ENCODE data around the gene SMIM14.

DNA sequence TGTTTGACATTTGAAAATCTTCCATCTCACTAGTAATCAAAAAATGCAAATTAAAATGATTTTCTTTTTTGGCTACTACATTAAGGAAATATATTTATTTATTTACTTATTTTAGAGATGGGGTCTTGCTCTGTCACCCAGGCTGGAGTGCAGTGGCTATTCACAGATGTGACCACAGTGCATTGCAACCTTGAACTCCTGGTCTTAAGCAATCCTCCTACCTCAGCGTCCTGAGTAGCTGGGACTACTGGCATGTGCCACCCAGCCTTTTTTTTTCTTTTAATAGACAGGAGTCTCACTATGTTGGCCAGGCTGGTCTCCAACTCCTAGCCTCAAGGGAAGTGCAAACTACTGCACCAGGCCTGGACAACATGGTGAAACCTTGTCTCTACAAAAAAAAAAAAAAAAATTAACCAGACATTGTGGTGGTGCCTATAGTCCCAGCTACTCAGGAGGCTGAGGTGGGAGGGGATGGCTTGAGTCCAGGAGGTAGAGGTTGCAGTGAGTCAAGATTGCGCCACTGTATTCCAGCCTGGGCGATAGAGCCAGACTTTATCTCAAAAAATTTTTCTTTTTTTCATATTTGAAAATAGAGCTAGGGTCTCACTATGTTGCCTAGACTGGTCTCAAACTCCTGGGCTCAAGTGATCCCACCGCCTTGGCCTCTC lies 4.4 kb upstream of the SMIM14 start:
- TF ChIP-seq, protein P1, sequence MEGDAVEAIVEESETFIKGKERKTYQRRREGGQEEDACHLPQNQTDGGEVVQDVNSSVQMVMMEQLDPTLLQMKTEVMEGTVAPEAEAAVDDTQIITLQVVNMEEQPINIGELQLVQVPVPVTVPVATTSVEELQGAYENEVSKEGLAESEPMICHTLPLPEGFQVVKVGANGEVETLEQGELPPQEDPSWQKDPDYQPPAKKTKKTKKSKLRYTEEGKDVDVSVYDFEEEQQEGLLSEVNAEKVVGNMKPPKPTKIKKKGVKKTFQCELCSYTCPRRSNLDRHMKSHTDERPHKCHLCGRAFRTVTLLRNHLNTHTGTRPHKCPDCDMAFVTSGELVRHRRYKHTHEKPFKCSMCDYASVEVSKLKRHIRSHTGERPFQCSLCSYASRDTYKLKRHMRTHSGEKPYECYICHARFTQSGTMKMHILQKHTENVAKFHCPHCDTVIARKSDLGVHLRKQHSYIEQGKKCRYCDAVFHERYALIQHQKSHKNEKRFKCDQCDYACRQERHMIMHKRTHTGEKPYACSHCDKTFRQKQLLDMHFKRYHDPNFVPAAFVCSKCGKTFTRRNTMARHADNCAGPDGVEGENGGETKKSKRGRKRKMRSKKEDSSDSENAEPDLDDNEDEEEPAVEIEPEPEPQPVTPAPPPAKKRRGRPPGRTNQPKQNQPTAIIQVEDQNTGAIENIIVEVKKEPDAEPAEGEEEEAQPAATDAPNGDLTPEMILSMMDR (IDR thresholded peaks at IDR 0.05 in 4 of 5, conservative IDR thresholded peaks at IDR 0.05 in 1 of 5), result no peak
- no peak for TF ChIP-seq POLR2A (IDR thresholded peaks at IDR 0.05)

Data from gastrocnemius medialis (tissue), 4 donors.